Effector memory CD4-positive, alpha-beta T cell (primary cell): ENCODE measurements around the gene FGD3.
A peak's percentile ranks its signal among the peaks of the same experiment; 100 is the strongest.

Experiments
- DNase-seq, 3 donors: peaks; one replicate each; pipeline ENCODE4 v3.0.0-alpha.2; 2020
- H3K27ac ChIP-seq: 2 replicates; pipeline ENCODE4 v1.7.0; 2013; ENCODE audit warnings: mild to moderate bottlenecking, low read length, moderate library complexity; ENCODE audit not compliant: insufficient read depth, poor library complexity, severe bottlenecking
- H3K27me3 ChIP-seq: replicated peaks from 2 replicates; pipeline ENCODE4 v1.7.0; 2013; ENCODE audit warnings: mild to moderate bottlenecking, low read length; ENCODE audit not compliant: insufficient read depth, control insufficient read depth, poor library complexity, severe bottlenecking
- H3K36me3 ChIP-seq: 2 replicates; pipeline ENCODE4 v1.7.0; 2013; ENCODE audit warnings: mild to moderate bottlenecking, low read length, moderate library complexity; ENCODE audit not compliant: control insufficient read depth, insufficient read depth
- H3K4me1 ChIP-seq: 2 replicates; pipeline ENCODE4 v1.7.0; 2013; ENCODE audit warnings: low read length, mild to moderate bottlenecking; ENCODE audit not compliant: control insufficient read depth, insufficient read depth, poor library complexity, severe bottlenecking
- H3K4me3 ChIP-seq: 2 replicates; pipeline ENCODE4 v1.7.0; 2013; ENCODE audit warnings: low read length, low read depth, mild to moderate bottlenecking; ENCODE audit not compliant: insufficient read depth, poor library complexity, severe bottlenecking
- H3K9me3 ChIP-seq: 2 replicates; pipeline ENCODE4 v1.7.0; 2013; ENCODE audit warnings: mild to moderate bottlenecking, low read length, moderate library complexity; ENCODE audit not compliant: control insufficient read depth

FGD3 gene

GRCh38 chr9:93050231-93050630 lies 102.9 kb downstream of the FGD3 start:
- H3K9me3 ChIP-seq = no peaks in the 10 kb centered on the region
- no peak overlapping the region for H3K27ac ChIP-seq
- no peak for DNase-seq
- no peak overlapping the region for H3K4me3 ChIP-seq
- no peaks in the 10 kb centered on the region for H3K36me3 ChIP-seq
- H3K27me3 ChIP-seq = no peaks in the 10 kb centered on the region
- H3K4me1 ChIP-seq = peaks cover 2% of the 10 kb centered on the region

- Histone ChIP-seq H3K36me3 (no peaks in the 10 kb centered on the region), H3K4me1 (peaks cover 2% of the 10 kb centered on the region), H3K27ac (no peak overlapping the region), H3K9me3 (no peaks in the 10 kb centered on the region), H3K4me3 (no peak overlapping the region), H3K27me3 (no peaks in the 10 kb centered on the region)
- no peak for DNase-seq
These were observed 104.4 kb downstream of the FGD3 start for GRCh38 chr9:93051680-93052089.

- Histone ChIP-seq H3K9me3 (no peaks in the 10 kb centered on the region), H3K36me3 (no peaks in the 10 kb centered on the region), H3K27ac (no peak overlapping the region), H3K4me1 (peaks cover 4% of the 10 kb centered on the region), H3K27me3 (no peaks in the 10 kb centered on the region), H3K4me3 (no peak overlapping the region)
- DNase-seq = no peak
These were observed 105.6 kb downstream of the FGD3 start for GRCh38 chr9:93052791-93053540.

GRCh38 chr9:93053781-93054331 lies 106.5 kb downstream of the FGD3 start:
- DNase-seq = no peak
- Histone ChIP-seq H3K4me3 (no peak overlapping the region), H3K27me3 (no peaks in the 10 kb centered on the region), H3K9me3 (no peaks in the 10 kb centered on the region), H3K27ac (no peak overlapping the region), H3K4me1 (peaks cover 13% of the 10 kb centered on the region), H3K36me3 (no peaks in the 10 kb centered on the region)

DNA sequence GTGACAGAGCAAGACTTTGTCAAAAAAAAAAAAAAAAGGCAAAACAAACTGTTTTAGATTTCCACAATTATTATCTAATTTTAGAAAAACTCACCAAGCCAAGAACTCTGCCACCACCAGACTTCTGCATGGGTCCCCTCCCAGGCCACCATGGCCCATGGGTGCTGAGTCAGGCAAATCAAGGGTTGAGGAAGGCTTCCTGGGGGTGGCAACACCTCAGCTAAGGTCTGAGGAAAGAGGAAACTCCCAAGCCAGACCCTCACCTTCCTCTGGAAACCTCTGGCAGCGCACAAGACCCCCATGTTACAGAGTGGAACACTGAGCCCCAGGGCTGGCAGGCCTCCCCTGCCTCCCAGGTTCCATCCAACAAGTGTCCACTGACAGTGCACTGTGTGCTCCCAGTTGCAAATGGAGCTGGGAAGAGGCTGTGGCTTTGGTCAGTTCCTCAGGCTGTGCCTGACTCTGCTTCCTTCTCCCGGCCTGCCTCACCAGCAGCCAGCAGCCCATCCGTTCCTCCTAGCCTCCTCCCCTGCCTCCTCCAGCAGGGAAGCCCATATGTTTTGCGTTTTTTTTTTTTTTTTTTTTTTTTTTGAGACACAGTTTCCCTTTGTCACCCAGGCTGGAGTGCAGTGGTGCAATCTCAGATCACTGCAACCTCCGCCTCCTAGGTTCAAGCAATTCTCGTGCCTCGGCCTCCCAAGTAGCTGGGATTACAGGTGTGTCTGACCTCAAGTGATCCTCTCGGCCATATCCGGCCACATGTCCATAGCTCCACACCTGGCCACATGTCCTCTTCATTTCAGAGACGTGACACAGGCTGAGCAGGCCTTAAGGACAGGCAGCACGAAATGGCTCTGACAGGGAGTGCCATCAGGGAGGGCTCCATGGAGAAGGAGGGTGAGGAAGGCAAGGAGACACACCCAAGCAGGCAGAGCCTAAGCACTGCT lies 107.7 kb downstream of the FGD3 start:
- Histone ChIP-seq H3K27me3 (no peaks in the 10 kb centered on the region), H3K9me3 (no peaks in the 10 kb centered on the region), H3K36me3 (no peaks in the 10 kb centered on the region), H3K27ac (no peak overlapping the region), H3K4me1 (peaks cover 18% of the 10 kb centered on the region), H3K4me3 (no peak overlapping the region)
- DNase-seq = no peak

GRCh38 chr9:93057042-93057702 lies 109.8 kb downstream of the FGD3 start:
- DNase-seq = no peak
- Histone ChIP-seq H3K4me3 (no peak overlapping the region), H3K27ac (peak overlapping the region; percentile 46), H3K27me3 (no peaks in the 10 kb centered on the region), H3K4me1 (peaks cover 40% of the 10 kb centered on the region), H3K36me3 (no peaks in the 10 kb centered on the region), H3K9me3 (no peaks in the 10 kb centered on the region)

DNA sequence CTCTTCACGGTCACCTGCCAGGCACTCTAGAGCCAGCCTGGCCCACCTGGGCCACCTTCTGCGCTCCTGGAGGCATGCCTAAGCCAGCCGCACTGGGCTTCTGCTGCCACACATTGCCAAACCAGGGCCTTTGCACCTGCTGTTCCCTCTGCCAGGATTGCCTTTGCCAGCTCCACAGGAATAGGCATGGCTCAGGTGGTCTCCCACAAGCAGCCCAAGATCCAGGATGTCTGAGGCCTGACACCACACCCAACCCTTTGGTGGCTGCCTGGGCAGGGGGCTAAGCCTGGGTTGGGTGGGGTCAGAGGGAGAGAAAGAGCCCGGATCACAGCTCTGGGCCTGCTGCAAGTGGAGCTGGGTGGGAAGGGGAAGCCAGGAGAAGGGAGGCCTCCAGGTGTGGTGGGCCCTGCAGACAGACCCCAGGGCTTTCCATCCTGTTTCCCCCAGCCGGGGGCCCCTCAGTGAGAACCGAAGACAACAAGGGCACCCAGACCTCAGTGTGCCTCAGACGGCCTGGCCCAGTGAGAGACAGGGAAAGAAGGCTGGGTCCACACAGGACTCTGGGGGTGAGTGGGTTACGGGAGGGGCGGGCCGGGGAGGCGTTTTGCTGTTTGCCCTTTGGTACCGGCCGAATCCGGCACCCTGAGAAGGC lies 110.5 kb downstream of the FGD3 start:
- Histone ChIP-seq H3K9me3 (no peaks in the 10 kb centered on the region), H3K4me1 (peaks cover 46% of the 10 kb centered on the region), H3K27me3 (no peaks in the 10 kb centered on the region), H3K36me3 (no peaks in the 10 kb centered on the region), H3K4me3 (no peak overlapping the region), H3K27ac (peak overlapping the region; percentile 46)
- DNase-seq = peak in 1 of 3 donors; percentile 10

DNA sequence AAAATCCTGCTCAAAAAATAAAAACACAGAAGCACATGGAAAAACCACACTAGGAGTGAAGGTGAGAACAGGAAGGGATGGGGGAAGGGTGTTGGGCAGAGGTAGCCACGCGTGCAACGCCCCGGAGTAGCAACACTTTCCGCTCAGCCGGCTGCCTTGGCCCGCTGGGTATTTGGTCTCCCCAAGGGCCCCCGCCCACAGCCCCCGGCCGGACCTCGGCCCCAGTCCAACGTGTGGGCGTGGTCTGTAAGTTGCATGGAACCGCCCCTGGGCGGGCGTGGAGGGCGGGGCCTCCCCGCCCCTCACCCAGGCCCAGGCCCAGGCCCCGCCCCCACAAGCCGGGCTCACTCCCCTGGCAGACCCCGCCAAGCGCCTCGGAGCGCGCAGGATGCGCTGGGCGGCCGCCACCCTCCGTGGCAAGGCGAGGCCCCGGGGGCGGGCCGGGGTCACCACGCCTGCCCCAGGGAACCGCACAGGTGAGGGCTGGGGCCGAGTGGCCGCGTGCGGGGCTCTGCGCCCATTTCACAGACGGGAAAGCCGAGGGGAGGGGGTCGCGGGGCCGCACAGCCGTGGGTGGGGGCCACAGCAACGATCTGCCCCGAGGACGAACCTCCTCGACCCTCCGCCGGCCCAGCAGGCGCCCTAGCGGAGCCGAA lies 111.2 kb downstream of the FGD3 start, which contains the start of gene SUSD3:
Gene SUSD3 (plus strand): TSS at position 347 of the 656 bp plus-strand sequence. CDS start 42 bp downstream, at position 389.
- no peaks in the 10 kb centered on the region for H3K27me3 ChIP-seq
- peak within 1 kb of the TSS; percentile 89 for H3K27ac ChIP-seq
- peak within 1 kb of the TSS; percentile 66 for H3K4me3 ChIP-seq
- no peaks in the 10 kb centered on the region for H3K36me3 ChIP-seq
- DNase-seq = peak; percentile 45 to 65 (median 54)
- H3K9me3 ChIP-seq = no peaks in the 10 kb centered on the region
- H3K4me1 ChIP-seq = peaks cover 53% of the 10 kb centered on the region
